Measurements from ENCODE around the gene POLR1H. TPM values are rescaled to one million over a fixed set of nuclear protein-coding genes. Genes with fewer than 3 reads are reported as not detected.
A peak's percentile ranks its signal among the peaks of the same experiment; 100 is the strongest.

The POLR1H gene
- total RNA-seq, 1 experiment from 2014 or later: 32.6 TPM

- DNase-seq (ENCODE audit: low spot score): no peak
Observed at GRCh38 chr6:30093951-30094661, 33.0 kb downstream of the POLR1H start.

- no peak for DNase-seq (ENCODE audit: low spot score)
Observed at GRCh38 chr6:30096829-30097228, 35.8 kb downstream of the POLR1H start.

GRCh38 chr6:30097902-30098768 is 37.1 kb downstream of the POLR1H start:
- DNase-seq (ENCODE audit: low spot score): no peak

- DNase-seq (ENCODE audit: low spot score): no peak
Observed at GRCh38 chr6:30100154-30100553, 39.1 kb downstream of the POLR1H start.

GRCh38 chr6:30100585-30101443 is 39.7 kb downstream of the POLR1H start:
- DNase-seq (ENCODE audit: low spot score): no peak

- DNase-seq (ENCODE audit: low spot score): peak; percentile 78
Observed at GRCh38 chr6:30101444-30102413, 40.7 kb downstream of the POLR1H start.

GRCh38 chr6:30102414-30102969 is 41.4 kb downstream of the POLR1H start:
- DNase-seq (ENCODE audit: low spot score): peak; percentile 27

GRCh38 chr6:30102970-30103871 is 42.2 kb downstream of the POLR1H start:
- DNase-seq (ENCODE audit: low spot score): peak; percentile 78

- DNase-seq (ENCODE audit: low spot score): no peak
Observed at GRCh38 chr6:30103872-30104179, 42.8 kb downstream of the POLR1H start.

- DNase-seq (ENCODE audit: low spot score): no peak
Observed at GRCh38 chr6:30104661-30105060, 43.6 kb downstream of the POLR1H start.

- DNase-seq (ENCODE audit: low spot score): no peak
Observed at GRCh38 chr6:30111266-30111856, 50.3 kb downstream of the POLR1H start.

- no peak for DNase-seq (ENCODE audit: low spot score)
Observed at GRCh38 chr6:30112402-30112994, 51.4 kb downstream of the POLR1H start.

- DNase-seq (ENCODE audit: low spot score): no peak
Observed at GRCh38 chr6:30113003-30113759, 52.1 kb downstream of the POLR1H start, which contains the start of gene TRIM31. TRIM31 (minus strand) TSS chr6:30113090; CDS start chr6:30112805, 285 bp downstream.

- DNase-seq (ENCODE audit: low spot score): no peak
Observed at GRCh38 chr6:30113841-30114240, 52.8 kb downstream of the POLR1H start.

Measured in H4 (cell line).